ENCODE measurements around the gene CTDSPL.

DNA sequence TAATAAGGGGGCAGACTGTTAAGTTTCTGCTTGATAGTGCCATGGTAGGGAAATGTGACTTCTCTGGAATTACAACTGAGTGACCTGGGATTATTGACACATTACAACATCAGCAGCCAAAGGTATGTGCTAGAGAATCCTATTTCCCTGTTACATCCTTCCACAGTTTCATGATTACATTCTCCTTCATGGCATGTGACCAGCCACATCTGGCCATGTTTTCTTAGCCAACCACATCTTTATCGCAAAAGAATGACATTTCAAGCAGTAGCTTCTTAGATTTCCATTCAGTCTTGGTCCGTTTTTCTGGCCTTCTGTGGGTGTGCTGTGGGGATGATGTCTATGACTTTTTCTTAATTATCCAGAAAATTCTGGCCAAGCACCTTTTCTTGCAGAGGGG is 45.4 kb upstream of the CTDSPL start:
- TF ChIP-seq, protein P1, sequence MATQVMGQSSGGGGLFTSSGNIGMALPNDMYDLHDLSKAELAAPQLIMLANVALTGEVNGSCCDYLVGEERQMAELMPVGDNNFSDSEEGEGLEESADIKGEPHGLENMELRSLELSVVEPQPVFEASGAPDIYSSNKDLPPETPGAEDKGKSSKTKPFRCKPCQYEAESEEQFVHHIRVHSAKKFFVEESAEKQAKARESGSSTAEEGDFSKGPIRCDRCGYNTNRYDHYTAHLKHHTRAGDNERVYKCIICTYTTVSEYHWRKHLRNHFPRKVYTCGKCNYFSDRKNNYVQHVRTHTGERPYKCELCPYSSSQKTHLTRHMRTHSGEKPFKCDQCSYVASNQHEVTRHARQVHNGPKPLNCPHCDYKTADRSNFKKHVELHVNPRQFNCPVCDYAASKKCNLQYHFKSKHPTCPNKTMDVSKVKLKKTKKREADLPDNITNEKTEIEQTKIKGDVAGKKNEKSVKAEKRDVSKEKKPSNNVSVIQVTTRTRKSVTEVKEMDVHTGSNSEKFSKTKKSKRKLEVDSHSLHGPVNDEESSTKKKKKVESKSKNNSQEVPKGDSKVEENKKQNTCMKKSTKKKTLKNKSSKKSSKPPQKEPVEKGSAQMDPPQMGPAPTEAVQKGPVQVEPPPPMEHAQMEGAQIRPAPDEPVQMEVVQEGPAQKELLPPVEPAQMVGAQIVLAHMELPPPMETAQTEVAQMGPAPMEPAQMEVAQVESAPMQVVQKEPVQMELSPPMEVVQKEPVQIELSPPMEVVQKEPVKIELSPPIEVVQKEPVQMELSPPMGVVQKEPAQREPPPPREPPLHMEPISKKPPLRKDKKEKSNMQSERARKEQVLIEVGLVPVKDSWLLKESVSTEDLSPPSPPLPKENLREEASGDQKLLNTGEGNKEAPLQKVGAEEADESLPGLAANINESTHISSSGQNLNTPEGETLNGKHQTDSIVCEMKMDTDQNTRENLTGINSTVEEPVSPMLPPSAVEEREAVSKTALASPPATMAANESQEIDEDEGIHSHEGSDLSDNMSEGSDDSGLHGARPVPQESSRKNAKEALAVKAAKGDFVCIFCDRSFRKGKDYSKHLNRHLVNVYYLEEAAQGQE (IDR thresholded peaks at IDR 0.05; ENCODE audit: low read depth, low read length), result no peak
- TF ChIP-seq, protein P2, sequence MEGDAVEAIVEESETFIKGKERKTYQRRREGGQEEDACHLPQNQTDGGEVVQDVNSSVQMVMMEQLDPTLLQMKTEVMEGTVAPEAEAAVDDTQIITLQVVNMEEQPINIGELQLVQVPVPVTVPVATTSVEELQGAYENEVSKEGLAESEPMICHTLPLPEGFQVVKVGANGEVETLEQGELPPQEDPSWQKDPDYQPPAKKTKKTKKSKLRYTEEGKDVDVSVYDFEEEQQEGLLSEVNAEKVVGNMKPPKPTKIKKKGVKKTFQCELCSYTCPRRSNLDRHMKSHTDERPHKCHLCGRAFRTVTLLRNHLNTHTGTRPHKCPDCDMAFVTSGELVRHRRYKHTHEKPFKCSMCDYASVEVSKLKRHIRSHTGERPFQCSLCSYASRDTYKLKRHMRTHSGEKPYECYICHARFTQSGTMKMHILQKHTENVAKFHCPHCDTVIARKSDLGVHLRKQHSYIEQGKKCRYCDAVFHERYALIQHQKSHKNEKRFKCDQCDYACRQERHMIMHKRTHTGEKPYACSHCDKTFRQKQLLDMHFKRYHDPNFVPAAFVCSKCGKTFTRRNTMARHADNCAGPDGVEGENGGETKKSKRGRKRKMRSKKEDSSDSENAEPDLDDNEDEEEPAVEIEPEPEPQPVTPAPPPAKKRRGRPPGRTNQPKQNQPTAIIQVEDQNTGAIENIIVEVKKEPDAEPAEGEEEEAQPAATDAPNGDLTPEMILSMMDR (IDR thresholded peaks at IDR 0.05), result no peak

Measured in SK-N-SH (cell line).